ENCODE data around the gene LCE3E.
"Not testable (repeated sequence)": the region's sequence is repeated elsewhere in the genome, so short reads cannot be mapped to it uniquely, and the experiment has no call there.

The LCE3E gene, protein sequence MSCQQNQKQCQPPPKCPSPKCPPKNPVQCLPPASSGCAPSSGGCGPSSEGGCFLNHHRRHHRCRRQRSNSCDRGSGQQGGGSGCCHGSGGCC
- total RNA-seq: 0 reads per million in 2 donors

DNA sequence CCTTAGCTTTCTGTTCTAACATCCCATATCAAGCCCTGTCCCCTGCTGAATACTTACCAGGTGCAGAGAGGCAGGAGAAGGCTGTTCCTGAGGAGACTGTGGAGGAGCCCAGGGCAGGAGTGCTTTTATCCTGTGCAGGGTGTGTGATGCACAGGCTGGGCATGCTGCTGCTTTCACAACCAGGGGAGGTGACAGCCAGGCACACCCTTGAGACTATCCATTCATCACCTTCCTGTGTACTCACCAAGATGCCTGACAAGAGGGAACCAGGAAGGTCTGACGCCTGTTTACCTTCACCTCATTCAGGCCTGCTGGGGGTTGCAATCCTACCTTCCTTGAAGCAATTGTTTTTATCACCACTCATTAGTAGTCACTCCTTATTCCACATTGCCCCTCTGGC lies at the start of gene LCE3E:
TSS of gene LCE3E (minus strand) at position 100 of the 400 bp plus-strand sequence. CDS start 572 bp downstream, outside the sequence.
- DNase-seq: no peak

DNA sequence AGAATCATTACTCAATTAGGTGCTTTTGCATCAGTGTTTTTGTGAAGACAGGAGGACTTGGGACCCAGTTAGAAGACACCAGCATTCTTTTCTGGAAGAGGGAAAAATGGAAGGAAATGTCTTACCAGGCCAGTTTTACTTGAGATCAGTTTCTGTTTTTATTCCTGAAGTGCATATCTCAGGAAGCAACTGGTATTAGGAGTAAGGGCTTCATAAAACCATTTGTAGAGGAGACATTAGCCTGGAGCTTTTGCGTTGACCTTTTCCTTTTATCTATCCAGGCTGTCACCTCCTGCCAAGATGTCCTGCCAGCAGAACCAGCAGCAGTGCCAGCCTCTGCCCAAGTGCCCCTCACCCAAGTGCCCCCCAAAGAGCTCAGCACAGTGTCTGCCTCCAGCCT lies 46.9 kb upstream of the LCE3E start, which contains the start of gene LCE3B:
TSS of gene LCE3B (plus strand) at position 301 of the 400 bp plus-strand sequence. CDS start at position 301, 0 bp downstream.
- no peak for DNase-seq

DNA sequence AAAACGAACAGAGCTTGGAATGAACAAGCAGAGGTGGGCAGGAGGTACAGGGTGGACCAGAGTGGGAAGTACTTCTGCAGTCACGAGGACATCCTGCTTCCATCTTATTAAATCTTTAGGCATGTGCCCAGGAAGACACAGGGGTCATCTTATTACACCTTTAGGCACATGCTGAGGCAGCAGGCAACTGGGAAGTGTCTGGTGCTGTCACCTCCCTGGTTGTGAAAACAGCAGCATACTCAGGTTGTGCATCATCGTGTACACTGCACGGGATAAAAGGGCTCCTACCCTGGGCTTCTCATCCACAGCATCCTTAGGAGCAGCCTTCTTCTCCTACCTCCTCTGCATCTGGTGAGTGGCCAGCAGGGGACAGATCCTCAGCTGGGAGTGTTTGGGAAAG lies 33.4 kb upstream of the LCE3E start, which contains the start of gene LCE3C:
TSS of gene LCE3C (plus strand) at position 301 of the 400 bp plus-strand sequence. CDS start 498 bp downstream, outside the sequence.
- DNase-seq: no peak

DNA sequence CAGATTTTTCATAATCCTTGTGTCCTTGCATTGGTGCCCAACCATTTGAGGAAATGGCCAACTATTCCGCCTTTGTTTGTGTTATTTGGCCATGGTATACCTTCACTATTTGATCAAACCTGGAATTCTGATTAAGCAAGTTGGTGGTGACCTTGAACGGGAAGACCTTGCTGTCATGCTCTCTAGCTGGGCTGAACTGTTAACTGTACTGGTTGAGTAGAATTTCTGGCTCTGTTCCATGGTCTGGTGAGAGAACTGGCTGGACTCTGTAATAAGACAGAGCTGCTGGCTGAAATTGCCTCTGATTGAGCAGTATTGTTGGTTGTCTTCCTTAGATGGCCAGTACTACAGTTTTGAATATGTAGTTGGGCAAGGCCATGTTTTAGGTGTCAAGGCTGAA lies 30.4 kb upstream of the LCE3E start:
- no peak for DNase-seq

DNA sequence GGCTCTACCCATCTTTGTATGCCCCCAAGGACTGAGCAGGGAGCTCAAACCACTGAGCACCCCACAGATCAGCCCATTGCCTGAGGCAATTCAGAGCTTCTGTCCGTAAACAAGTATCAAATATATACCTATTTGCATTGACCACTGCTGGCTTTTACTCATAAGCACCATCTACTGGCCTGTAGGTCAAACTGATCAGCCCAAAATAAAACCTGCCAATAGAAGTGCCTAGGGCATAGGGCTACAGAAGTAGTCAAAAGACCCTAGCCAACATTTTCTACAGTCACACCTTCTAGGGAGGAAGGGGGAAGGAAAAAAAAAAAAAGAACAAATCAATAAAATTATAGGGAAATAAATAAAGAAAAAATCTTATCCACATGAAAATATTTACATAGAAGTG lies 19.0 kb upstream of the LCE3E start:
- DNase-seq: no peak

DNA sequence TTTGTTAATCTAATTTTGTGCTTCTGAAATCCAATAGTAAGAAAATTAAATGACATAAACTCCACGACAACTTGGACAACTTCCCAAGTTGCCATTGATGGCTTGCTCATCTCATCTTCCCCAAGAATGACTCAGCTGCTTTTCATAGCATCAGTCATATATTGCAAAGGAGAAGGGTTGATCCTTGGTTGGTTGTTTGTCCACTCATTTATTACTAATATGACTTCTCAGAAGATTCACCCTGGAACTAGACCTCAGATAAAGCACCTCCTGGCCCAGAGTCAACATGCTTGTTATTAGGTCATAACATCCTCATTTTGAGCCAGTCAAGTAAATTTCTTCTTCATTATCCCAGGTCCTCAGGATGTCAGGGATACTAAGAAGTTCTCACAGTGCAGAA lies 16.1 kb upstream of the LCE3E start:
- DNase-seq: no peak

DNA sequence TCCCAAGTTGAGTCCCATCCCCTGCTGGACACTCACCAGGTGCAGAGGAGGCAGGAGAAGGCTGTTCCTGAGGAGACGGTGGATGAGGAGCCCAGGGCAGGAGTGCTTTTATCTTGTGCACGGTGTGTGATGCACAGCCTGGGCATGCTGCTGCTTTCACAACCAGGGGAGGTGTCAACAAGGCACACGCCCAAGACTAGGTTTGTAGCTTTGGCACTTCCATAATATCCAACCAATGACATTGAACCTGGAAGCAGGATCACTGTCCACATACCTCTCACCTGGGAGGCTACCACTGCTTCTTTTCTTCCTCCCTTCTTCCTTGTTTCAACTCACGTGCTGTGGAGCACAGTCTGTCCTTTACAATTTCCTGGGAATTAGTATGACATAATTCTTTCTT lies 13.9 kb upstream of the LCE3E start, which contains the start of gene LCE3D:
TSS of gene LCE3D (minus strand) at position 84 of the 400 bp plus-strand sequence. CDS start 580 bp downstream, outside the sequence.
- DNase-seq: no peak

DNA sequence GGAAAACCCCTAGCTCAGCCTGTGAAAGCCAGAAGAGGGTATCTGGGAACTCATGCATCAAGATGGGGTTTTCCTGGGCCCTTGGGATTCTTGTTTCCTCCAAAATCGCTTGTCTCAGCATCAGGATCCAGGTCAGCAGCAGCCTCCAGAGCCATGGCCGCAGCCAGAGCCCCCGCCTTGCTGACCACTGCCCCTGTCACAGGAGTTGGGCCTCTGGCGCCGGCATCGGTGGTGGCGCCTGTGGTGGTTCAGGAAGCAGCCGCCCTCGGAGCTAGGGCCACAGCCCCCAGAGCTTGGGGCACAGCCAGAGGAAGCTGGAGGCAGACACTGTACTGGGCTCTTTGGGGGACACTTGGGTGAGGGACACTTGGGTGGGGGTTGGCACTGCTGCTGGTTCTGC lies 12.9 kb upstream of the LCE3E start:
- not testable (repeated sequence) for DNase-seq

DNA sequence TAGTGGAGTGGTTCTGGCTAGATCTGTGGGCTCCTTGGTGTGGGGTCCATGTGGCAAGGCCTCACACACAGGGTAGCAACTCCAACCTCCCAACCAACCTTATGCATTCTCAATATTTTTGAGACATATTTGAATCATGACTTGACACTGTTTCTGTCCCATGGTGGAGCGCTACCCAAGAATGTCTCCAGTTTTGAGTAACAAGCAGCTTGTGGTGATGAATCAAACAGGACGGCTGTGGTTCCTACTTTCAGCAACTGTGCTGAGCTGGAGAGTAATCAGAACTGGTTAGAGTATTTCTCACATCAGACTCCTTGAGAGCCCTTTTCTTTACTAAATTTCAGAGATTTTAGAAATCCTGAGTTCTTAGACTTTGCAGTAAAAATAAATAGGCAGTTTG lies 10.6 kb upstream of the LCE3E start:
- no peak for DNase-seq

DNA sequence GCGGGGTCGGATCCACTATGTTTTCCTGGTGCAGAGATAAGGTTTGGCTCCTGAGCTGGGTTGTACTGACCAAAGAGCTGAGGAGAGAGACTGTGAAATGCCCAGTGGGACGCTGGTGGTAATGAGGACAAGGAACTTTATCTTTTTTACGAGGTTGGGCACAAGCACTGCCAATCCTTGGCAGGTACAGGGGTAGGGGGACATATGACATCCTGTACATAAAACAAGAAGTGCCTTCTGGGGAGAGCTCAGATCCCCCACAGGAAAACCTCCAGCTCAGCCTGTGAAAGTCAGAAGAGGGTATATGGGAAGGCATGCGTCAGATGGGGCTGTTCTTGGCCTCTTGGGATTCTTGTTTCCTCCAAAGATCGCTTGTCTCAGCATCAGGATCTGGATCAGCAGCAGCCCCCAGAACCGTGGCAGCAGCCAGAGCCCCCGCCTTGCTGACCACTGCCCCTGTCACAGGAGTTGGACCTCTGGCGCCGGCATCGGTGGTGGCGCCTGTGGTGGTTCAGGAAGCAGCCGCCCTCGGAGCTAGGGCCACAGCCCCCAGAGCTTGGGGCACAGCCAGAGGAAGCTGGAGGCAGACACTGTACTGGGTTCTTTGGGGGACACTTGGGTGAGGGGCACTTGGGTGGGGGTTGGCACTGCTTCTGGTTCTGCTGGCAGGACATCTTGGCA lies 905 bp downstream of the LCE3E start:
- DNase-seq: no peak

DNA sequence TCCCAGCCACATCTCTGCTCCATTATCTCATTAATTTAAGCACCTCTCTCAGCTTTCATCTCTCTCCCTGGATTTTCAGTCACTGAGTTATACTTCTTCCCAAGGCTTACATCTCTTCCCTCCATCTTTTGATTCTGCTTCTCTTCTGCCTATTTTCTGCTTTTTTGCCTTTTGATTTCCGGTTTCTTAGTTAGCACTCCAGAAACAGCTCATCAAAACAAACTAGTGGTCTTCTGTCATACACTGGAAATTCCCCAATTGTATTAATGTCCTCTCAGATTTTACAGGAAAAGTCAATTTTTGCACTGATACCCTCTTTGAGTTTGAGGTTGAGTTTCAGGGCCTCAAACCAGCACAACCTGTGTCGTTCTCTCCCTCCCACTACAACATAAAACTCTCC lies 1.5 kb downstream of the LCE3E start:
- no peak for DNase-seq

DNA sequence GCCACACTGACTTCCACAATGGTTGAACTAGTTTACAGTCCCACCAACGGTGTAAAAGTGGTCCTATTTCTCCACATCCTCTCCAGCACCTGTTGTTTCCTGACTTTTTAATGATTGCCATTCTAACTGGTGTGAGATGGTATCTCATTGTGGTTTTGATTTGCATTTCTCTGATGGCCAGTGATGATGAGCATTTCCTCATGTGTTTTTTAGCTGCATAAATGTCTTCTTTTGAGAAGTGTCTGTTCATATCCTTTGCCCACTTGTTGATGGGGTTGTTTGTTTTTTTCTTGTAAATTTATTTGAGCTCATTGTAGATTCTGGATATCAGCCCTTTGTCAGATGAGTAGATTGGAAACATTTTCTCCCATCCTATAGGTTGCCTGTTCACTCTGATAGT lies 18.2 kb downstream of the LCE3E start:
- DNase-seq: not testable (repeated sequence)

DNA sequence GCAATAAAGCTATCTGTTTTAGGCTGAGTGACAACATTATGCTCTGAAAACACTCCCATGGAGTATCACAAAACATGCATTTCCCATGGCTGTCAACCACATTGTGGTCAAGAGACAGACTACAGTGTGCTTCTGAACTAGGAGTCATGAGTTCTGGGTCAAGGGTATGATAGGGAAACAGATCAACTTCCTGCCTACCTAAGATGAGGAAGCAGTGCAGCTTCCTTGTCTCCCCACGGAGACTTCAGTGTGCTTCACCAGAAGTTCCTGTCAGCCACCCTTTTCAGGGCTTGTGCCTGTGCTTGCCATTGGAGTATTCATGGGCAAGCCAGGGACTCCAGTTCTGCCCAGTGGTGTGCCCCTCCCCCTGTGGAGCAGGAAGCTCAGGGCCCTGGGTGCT lies 19.9 kb downstream of the LCE3E start:
- DNase-seq: no peak

DNA sequence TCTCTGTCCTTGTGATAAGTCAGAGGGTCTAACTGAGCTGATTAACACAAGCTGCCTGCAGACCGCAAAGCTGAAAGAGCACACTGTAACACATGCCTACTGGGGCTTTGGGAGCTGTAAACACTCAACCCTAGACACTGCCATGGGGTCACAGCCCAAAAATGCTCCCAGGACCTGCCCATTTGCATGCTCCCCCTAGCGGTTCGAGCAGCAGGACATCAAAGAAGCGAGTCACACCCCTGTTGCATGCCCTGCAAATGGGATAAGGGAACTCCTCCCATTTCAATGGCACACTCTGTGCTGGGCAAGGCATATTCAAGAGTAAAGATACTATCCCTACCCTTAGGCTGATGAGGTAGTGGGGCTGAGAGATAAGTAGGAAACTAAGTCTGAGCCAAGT lies 22.8 kb downstream of the LCE3E start:
- DNase-seq: no peak

DNA sequence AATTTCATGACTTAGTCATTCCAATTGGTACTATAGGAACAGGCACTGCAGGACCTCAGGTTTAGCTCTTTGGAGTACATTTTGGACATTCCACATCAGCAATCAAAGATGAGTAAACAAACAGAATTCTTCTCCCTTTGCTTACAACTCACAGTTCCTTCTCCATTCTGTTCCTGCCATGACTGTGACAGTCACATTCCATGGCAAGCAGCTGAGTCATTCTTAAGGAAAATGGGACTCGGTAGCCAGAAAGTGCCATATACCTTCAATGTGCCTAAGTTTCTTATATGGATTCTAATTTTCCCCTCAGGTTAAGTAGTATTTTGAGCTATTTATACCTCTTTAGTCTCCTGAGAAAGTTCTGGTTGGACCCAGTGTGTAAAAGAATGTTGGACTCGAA lies 26.7 kb downstream of the LCE3E start:
- DNase-seq: no peak

DNA sequence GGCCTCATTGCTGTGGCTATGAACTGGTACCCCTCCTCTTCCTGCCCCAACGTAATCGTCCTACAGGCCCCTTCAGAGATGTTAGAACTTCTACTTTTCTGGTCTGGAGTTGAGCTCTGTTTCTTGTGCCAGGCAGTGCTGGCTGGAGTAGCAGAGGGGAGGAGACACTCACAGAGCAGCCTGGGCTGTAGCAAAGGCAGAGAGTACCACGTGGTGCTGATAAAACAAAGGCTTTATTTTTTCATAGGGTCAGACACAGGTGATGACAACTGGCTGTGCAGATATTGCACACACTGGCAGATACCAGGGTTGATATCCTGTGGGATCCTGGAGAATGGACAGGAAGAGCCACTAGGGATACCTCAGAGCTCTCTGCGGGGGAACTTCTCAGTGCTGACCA lies 29.1 kb downstream of the LCE3E start:
- no peak for DNase-seq

DNA sequence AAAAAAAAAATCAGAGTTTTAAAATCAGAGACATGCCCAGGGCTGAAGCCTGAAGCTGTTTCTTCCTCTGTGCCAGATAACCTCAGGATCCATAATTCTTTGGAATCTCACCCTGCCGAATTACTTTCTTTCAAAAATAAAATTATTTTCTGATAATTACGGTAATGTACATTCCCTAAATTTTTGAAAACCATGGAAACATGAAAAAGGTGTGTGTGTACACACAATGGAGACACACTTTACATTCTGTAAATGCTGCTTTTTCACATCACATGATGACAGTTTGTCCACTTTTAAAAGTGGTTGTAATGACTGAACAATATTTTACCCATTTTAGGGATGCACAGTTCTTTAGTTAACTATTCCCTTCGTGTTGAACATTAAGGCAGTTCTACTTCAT lies 30.8 kb downstream of the LCE3E start:
- DNase-seq: no peak

DNA sequence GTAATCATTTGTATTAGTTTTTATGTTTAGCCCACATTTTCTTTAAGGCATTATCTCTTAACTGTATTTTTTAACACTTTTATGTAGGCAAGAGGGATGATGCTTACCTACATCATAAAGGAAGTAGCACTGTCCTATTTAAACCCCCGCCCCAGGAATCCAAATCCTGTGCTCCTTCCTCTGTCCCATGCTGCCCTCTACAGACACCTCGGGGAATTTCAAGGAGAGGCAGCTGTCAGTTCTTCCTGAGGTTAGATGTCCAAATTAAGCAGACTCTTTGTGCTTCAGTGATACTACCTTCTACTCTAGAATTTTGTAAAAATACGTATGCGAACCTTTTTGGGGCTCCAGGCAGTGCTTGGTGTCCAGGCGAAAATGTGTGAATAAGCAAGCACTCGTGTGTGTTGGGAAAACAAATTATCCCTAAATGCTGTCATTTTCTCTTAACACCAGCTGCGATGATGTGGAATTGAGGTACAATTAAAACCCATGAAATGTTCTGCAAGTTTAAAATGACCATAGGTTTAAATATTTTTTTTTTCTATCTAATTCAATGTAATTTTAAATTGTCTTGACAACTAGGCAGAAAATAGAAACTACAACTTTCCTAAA lies 33.1 kb downstream of the LCE3E start:
- DNase-seq: no peak

DNA sequence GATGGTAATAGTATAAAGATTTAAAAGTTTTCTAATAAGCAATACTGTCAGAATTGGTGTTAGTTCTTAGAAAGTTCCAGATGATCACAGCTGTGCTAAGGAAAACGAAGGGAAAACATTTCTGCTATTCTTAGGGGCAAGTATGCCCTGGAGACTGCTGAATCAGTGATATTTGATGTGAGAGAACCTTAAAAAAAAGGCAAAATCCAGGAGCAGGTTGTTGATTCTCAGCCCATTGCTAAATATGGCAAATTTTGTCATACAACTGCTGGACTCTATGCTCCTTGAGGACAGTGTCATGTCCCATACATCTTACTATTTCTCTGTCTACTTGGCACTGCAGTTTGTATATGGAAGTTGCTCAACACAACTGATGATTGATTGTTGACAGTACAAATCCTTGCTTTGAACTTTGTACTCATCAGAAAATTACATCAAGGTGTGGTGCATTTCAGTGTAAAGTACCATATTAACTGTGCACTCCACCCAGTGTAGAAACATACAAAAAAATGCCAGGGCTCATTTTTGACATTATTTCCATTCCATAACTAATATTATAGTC lies 41.4 kb downstream of the LCE3E start:
- DNase-seq: no peak

DNA sequence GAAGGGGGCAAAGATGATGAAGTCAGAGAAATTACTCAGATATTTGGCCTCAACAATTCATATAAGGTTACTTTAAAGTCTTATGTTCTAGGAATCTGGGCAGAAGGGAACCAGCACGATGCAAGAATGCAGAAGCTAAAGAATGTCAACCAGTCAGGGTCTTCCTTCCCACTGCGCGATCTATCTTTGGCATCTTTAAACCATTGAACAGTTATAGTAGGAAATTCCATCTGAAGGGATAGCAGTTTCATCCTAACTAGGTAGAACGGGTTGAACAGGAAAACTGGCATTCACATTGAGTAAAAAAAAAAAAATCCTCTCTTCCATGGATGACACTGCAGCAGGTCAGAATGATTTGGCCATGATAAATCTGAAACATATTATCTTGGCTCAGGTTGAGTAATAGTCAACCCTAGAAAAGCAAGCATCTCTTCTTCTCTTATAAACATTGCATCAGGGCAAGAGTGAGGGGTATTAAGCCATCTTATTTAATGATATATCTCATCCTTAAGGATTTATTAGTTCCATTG lies 46.0 kb downstream of the LCE3E start:
- no peak for DNase-seq

DNA sequence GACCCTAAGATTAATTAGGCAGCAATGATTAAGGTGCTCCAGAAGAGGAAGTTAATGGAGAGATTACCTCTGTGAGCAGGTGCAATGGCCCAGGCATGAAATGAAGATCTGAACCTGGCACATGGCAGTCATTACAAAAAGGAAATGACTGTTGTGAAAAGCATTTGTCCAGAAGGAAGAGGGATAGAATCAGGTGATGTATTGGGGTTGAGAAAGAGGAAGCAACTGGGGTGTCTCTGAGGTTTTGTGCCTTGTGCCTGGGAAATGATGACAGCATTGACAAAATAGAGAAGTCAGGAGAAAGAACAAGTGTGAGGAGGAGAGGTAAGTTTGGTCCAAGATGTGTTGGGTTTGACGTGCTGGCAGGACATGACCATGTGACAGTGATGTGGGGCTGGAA lies 46.7 kb downstream of the LCE3E start:
- DNase-seq: no peak

DNA sequence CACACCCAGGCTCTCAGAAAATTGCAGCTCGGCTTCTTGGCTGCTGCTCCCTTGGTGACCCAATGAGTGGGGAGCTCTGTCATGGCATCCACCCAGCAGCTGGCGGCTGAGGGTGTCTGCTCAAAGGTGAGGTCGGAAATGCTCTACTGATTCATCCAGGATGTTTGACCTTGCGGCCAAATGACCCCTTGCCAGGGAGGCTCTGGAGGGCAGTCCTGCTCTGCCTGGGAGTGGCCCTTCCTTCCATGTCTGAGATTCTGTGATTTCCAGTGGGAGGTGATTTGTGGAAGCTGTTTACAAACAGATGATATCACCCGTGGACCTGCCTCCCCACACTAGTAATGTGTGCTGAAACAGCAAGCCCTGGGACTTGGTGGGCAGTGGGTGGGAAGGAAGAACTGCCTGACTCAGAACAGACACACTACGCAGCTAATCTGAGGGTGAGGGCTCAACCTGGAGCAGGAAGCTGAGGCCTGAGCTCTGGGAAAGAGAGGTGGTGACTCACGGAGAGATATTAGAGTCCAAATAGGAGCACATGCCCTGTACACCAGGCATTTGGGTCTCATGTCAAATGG lies 49.3 kb downstream of the LCE3E start:
- no peak for DNase-seq

DNA sequence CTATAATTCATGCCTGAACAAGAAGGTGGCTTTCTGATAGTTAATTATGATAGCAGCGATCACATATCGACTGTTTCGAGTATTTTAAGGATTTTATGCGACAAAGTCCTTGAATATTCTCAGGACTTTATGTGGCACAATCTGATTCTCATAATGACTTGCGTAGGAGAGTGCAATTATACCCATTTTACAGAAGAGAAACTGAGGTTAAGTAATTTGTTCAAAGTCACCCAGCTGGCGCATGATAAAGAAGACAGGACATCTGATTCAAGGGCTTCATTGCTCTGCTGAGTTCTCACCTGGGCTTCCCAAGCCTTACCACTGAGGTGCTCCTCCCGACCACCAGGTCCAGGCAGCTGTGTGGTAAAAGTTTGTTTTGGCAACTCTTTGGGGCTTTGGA lies 50.5 kb downstream of the LCE3E start:
- no peak for DNase-seq

Measured in activated gamma-delta T cell (primary cell).